C4-2B (cell line): Measurements from ENCODE around the gene OR2T29.

Experiments used
- CTCF ChIP-seq: fragments of 450-650 bp; conservative IDR thresholded peaks from 2 replicates; pipeline ENCODE4 v1.5.1; 2017; ENCODE audit warnings: mild to moderate bottlenecking
- ZFX ChIP-seq: fragments of 450-650 bp; IDR thresholded peaks from 2 replicates; pipeline ENCODE4 v1.6.1; 2017

- no peak for TF ChIP-seq CTCF
- no peak for TF ChIP-seq ZFX
Measured at GRCh38 chr1:248521856-248522255, 40.7 kb downstream of the OR2T29 start.
